Osteocyte (in vitro differentiated cells): ENCODE data around the gene FNIP2. TPM values are rescaled to one million over a fixed set of nuclear protein-coding genes. Genes with fewer than 3 reads are reported as not detected.
"Not testable (repeated sequence)": the region's sequence is repeated elsewhere in the genome, so short reads cannot be mapped to it uniquely, and the experiment has no call there.

Source experiments
- DNase-seq: peaks from one replicate; pipeline ENCODE4 v3.0.0; 2021; ENCODE audit warnings: mixed read lengths; ENCODE audit not compliant: unreplicated experiment; ENCODE audit errors: extremely low spot score
- H3K27ac Mint-ChIP-seq: one replicate; pipeline ENCODE4 v1.8.0; 2021; ENCODE audit warnings: mild to moderate bottlenecking, mixed read lengths; ENCODE audit not compliant: unreplicated experiment
- H3K27me3 Mint-ChIP-seq: one replicate; pipeline ENCODE4 v1.8.0; 2021; ENCODE audit warnings: mixed read lengths; ENCODE audit not compliant: unreplicated experiment
- H3K36me3 Mint-ChIP-seq: one replicate; pipeline ENCODE4 v1.8.0; 2021; ENCODE audit warnings: mixed read lengths; ENCODE audit not compliant: unreplicated experiment
- H3K4me1 Mint-ChIP-seq: one replicate; pipeline ENCODE4 v1.8.0; 2021; ENCODE audit warnings: mixed read lengths; ENCODE audit not compliant: unreplicated experiment
- H3K4me3 Mint-ChIP-seq: one replicate; pipeline ENCODE4 v1.8.0; 2021; ENCODE audit warnings: mild to moderate bottlenecking, moderate library complexity, mixed read lengths; ENCODE audit not compliant: unreplicated experiment
- H3K9me3 Mint-ChIP-seq: one replicate; pipeline ENCODE4 v1.8.0; 2021; ENCODE audit warnings: mixed read lengths; ENCODE audit not compliant: unreplicated experiment
- total RNA-seq: library from RNA; stranded (reverse); gene quantifications from 2 replicates; pipeline ENCODE4 v1.2.1, GENCODE V29; 2021
- TF ChIP-seq, protein P1 (sequence below): fragments of 200-600 bp; sonication (generic); IDR thresholded peaks from 2 replicates; pipeline ENCODE4 v1.5.0; 2021; ENCODE audit warnings: antibody characterized with exemption, mild to moderate bottlenecking, moderate library complexity

The FNIP2 gene
- total RNA-seq, 1 donor from 2014 or later = 14.4 TPM

GRCh38 chr4:158946825-158947224, 178.0 kb downstream of the FNIP2 start:
- Mint-ChIP-seq H3K36me3 (no peaks in the 10 kb centered on the region), H3K4me3 (no peak overlapping the region), H3K27ac (no peak overlapping the region), H3K4me1 (peaks cover 8% of the 10 kb centered on the region), H3K9me3 (peaks cover 11% of the 10 kb centered on the region), H3K27me3 (no peaks in the 10 kb centered on the region)
- TF ChIP-seq, protein P1, sequence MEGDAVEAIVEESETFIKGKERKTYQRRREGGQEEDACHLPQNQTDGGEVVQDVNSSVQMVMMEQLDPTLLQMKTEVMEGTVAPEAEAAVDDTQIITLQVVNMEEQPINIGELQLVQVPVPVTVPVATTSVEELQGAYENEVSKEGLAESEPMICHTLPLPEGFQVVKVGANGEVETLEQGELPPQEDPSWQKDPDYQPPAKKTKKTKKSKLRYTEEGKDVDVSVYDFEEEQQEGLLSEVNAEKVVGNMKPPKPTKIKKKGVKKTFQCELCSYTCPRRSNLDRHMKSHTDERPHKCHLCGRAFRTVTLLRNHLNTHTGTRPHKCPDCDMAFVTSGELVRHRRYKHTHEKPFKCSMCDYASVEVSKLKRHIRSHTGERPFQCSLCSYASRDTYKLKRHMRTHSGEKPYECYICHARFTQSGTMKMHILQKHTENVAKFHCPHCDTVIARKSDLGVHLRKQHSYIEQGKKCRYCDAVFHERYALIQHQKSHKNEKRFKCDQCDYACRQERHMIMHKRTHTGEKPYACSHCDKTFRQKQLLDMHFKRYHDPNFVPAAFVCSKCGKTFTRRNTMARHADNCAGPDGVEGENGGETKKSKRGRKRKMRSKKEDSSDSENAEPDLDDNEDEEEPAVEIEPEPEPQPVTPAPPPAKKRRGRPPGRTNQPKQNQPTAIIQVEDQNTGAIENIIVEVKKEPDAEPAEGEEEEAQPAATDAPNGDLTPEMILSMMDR = no peak
- DNase-seq = no peak

- no peaks in the 10 kb centered on the region for H3K27me3 Mint-ChIP-seq
- no peak for DNase-seq
- peaks cover 2% of the 10 kb centered on the region for H3K36me3 Mint-ChIP-seq
- TF ChIP-seq, protein P1 = no peak
- no peak overlapping the region for H3K4me3 Mint-ChIP-seq
- peaks cover 8% of the 10 kb centered on the region for H3K4me1 Mint-ChIP-seq
- peaks cover 22% of the 10 kb centered on the region for H3K9me3 Mint-ChIP-seq
- no peak overlapping the region for H3K27ac Mint-ChIP-seq
Measured at GRCh38 chr4:158948071-158948470, 179.2 kb downstream of the FNIP2 start.

DNA sequence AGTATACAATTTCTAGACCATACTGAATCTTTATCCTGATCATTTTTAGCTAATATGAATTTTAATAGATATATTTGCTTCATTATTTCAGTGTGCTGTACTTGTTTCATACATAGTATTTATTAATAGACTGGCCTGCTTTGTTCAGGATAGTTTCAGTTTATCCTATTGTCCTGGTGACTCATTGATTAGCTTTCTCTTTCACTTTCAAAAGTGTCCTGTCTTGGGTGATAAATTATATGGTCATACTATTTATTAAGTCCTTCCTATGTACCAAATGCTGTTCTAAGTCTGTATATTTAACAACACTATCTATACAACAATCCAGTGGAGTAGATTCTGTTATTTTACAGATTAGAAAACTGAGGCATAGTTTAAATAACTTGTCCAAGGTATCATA, 180.3 kb downstream of the FNIP2 start:
- Mint-ChIP-seq H3K27ac (peak overlapping the region; percentile 6), H3K4me1 (peaks cover 8% of the 10 kb centered on the region), H3K36me3 (peaks cover 2% of the 10 kb centered on the region), H3K27me3 (no peaks in the 10 kb centered on the region), H3K4me3 (no peak overlapping the region), H3K9me3 (peaks cover 22% of the 10 kb centered on the region)
- no peak for DNase-seq
- TF ChIP-seq, protein P1 = no peak

DNA sequence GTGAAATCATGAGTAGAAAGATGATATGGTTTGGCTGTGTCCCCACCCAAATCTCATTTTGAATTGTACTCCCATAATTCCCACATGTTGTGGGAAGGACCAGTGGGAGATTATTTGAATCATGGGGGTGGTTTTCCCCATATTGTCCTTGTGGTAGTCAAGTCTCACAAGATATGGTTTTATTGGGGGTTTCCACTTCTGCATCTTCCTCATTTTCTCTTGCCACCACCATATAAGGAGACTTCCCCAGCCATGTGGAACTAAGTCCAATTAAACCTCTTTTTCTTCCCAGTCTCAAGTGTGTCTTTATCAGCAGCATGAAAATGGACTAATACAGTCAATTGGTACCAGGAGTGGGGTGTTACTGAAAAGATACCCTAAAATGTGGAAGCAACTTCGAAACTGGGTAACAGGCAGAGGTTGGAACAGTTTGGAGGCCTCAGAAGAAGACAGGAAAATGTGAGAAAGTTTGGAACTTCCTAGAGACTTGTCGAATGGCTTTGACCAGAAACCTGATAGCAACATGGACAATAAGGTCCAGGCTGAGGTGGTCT, 183.5 kb downstream of the FNIP2 start:
- not testable (repeated sequence) for H3K4me3 Mint-ChIP-seq, H3K27ac Mint-ChIP-seq, H3K27me3 Mint-ChIP-seq, DNase-seq, H3K36me3 Mint-ChIP-seq, H3K4me1 Mint-ChIP-seq
- peaks cover 18% of the 10 kb centered on the region for H3K9me3 Mint-ChIP-seq

DNA sequence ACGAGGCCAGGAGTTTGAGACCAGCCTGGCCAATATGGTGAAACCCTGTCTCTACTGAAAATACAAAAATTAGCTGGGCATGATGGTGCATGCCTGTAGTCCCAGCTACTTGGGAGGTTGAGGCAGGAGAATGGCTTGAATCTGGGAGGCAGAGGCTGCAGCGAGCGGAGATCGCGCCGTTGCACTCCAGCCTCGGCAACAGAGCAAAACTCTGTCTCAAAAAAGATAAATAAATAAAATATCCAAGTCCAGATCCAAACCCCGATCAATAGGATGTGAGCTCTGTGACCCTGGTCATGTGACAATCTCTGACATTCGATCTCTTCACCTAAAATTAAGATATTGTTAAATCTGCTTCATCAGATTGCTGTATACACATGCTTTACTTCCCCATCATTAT, 187.5 kb downstream of the FNIP2 start:
- H3K4me1 Mint-ChIP-seq, H3K36me3 Mint-ChIP-seq, H3K27me3 Mint-ChIP-seq, DNase-seq, H3K27ac Mint-ChIP-seq, H3K4me3 Mint-ChIP-seq: not testable (repeated sequence)
- peaks cover 14% of the 10 kb centered on the region for H3K9me3 Mint-ChIP-seq

DNA sequence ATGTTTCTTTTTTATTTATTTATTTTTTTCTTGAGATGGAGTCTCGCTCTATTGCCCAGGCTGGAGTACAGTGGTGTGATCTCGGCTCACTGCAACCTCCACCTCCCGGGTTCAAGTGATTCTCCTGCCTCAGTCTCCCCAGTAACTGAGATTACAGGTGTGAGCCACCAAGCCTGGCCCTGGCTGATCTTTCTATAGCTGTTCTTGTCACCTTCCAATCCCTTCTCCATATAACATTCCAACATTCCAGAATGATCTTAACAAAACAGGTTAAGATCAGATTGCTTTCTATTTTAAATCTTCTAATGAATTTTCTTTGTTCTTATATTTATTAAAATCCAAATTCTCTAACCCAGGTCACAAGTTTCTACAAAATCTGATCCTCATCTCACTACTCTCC, 188.1 kb downstream of the FNIP2 start:
- H3K36me3 Mint-ChIP-seq, H3K4me3 Mint-ChIP-seq, H3K27ac Mint-ChIP-seq, DNase-seq, H3K4me1 Mint-ChIP-seq, H3K27me3 Mint-ChIP-seq: not testable (repeated sequence)
- H3K9me3 Mint-ChIP-seq = peaks cover 10% of the 10 kb centered on the region

Other genes starting within 250 kb of the FNIP2 start
- gene RXFP1, start 247.1 kb upstream of the FNIP2 start, total RNA-seq = not detected in 2 replicates
- 8.3 and 9.7 TPM in 2 replicates for gene C4orf46, start 97.1 kb upstream of the FNIP2 start, total RNA-seq
- gene ETFDH, start 96.7 kb upstream of the FNIP2 start, total RNA-seq = 22.7 and 25.9 TPM in 2 replicates
- gene PPID, start 45.6 kb upstream of the FNIP2 start, total RNA-seq = 19.0 and 20.5 TPM in 2 replicates